Endothelial cell of umbilical vein (primary cell): ENCODE results near the gene ADCY7.

Experiments used
- CTCF ChIP-seq, 2 donors: IDR thresholded peaks; 1 replicate in 1 of 2; 2 replicates in 1 of 2; pipeline ENCODE4 v1.5.1; 2011; ENCODE audit warnings: low read length in 2 of 2, mild to moderate bottlenecking in 2 of 2, moderate library complexity in 2 of 2, control low read depth in 1 of 2, inconsistent platforms in 1 of 2, low read depth in 1 of 2; ENCODE audit not compliant: insufficient read depth in 1 of 2; ENCODE audit errors: extremely low read depth in 1 of 2
- POLR2A ChIP-seq: IDR thresholded peaks from 2 replicates; pipeline ENCODE4 v1.6.1; 2012; ENCODE audit warnings: low read depth, mild to moderate bottlenecking, control low read depth, low read length
- POLR2AphosphoS5 ChIP-seq: IDR thresholded peaks from 2 replicates; pipeline ENCODE4 v1.6.1; 2012; ENCODE audit warnings: low read depth, mild to moderate bottlenecking, control low read depth, low read length, moderate library complexity; ENCODE audit not compliant: insufficient read depth

- TF ChIP-seq CTCF (IDR thresholded peaks at IDR 0.05; ENCODE audit: extremely low read depth in 1 of 2, insufficient read depth in 1 of 2, low read depth in 1 of 2, low read length in 2 of 2): no peak
- no peak for TF ChIP-seq POLR2A
- no peak for TF ChIP-seq POLR2AphosphoS5
Measured at GRCh38 chr16:50295541-50296132, 29.3 kb downstream of the ADCY7 start.
